Stimulated activated naive CD4-positive, alpha-beta T cell treated with Interleukin-2 at 50 U/mL for 16 hours (primary cell): ENCODE results near the gene DAPK2.

Experiments used
- DNase-seq: peaks from one replicate; lab custom pipeline; 2025; lab: John Stamatoyannopoulos, UW

The DAPK2 gene

GRCh38 chr15:63864186-63864585 lies 182.1 kb downstream of the DAPK2 start:
- DNase-seq: no peak

- no peak for DNase-seq
Measured at GRCh38 chr15:63861946-63862517, 184.3 kb downstream of the DAPK2 start.

GRCh38 chr15:63860555-63860954 lies 185.7 kb downstream of the DAPK2 start:
- DNase-seq: no peak

GRCh38 chr15:63860155-63860554 lies 186.1 kb downstream of the DAPK2 start:
- peak; percentile 24 for DNase-seq

- no peak for DNase-seq
Measured at GRCh38 chr15:63858881-63859280, 187.4 kb downstream of the DAPK2 start.

- no peak for DNase-seq
Measured at GRCh38 chr15:63858448-63858847, 187.8 kb downstream of the DAPK2 start.

- no peak for DNase-seq
Measured at GRCh38 chr15:63857461-63857856, 188.8 kb downstream of the DAPK2 start.
